ENCODE results near the gene MYL5.
"Not testable (repeated sequence)": the region's sequence is repeated elsewhere in the genome, so short reads cannot be mapped to it uniquely, and the experiment has no call there.

MYL5 gene

DNA sequence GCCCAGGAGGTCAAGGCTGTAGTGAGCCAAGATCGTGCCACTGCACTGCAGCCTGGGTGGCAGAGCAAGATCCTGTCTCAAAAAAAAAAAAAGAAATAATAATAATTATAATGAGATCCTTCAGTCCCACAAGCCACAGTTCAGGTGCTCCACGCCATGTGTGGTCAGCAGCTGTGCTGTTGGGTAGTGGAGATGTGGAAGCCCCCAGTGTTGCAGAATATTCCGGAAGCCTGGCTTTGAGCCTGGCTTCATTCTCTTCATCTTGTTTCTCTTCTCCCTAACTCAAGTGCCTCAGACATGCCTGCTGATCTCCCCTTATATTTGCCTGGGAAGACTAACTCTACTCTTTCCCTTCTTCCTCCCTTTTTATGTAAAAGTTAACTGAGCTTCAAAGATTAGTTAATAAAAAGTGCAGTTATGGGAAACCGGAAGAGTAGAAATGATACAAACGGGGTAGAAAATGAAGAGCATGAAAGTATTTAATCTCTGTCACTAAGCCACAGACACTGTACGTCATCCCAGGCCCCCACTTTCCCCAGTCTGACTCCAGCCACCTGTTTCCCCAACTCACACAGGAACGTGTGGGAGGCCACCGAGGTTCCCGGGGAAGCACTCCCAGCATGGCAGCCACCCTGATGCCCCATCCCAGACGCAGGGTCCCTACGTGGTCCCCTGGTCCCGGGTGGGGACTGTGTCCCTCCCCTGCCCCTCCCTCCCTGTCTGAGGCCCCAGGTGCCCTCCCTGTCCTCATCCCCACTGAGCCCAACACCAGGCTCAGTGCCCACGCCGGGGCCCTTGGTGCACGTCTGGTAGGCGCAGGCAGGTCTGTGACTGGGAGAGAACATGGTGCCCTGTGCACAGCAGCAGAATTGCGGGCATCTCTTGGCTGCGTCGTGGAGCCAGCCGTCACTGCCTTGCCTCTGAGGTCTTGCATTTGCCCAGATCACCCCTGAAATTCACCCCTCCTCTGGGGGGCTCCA is 55.3 kb downstream of the MYL5 start:
- Histone ChIP-seq H3K79me2 (ENCODE audit: insufficient read depth, low read length) (peaks cover 34% of the 10 kb centered on the region), H3K9ac (ENCODE audit: low read length) (no peak overlapping the region), H3K36me3 (ENCODE audit: low read length) (no peaks in the 10 kb centered on the region), H3K27ac (ENCODE audit: low read depth, low read length) (no peak overlapping the region), H3K4me2 (ENCODE audit: low read depth, low read length, poor library complexity, severe bottlenecking) (no peak overlapping the region), H4K20me1 (ENCODE audit: low read depth, low read length) (no peaks in the 10 kb centered on the region; the same call in 1 of the 2 replicates), H3K27me3 (ENCODE audit: low read length) (no peaks in the 10 kb centered on the region), H3F3A (ENCODE audit: insufficient read depth) (no peaks in the 10 kb centered on the region), H2AFZ (ENCODE audit: low read depth, low read length, severe bottlenecking) (no peak overlapping the region), H3K4me3 (ENCODE audit: insufficient read depth, low read length, poor library complexity, severe bottlenecking) (no peak overlapping the region), H3K9me3 (ENCODE audit: insufficient read depth, low read length) (no peaks in the 10 kb centered on the region), H3K9me2 (replicated peaks; ENCODE audit: insufficient read depth, low read length) (no peaks in the 10 kb centered on the region)
- TF ChIP-seq EZH2phosphoT487 (conservative IDR thresholded peaks at IDR 0.05; ENCODE audit: low read length) (no peak), CTCF (IDR thresholded peaks at IDR 0.05; ENCODE audit: insufficient read depth, low read length, poor library complexity, severe bottlenecking) (no peak)

- H4K20me1 ChIP-seq (ENCODE audit: low read depth, low read length) = no peaks in the 10 kb centered on the region; the same call in 1 of the 2 replicates
Observed at GRCh38 chr4:730511-730910, 56.2 kb downstream of the MYL5 start.

GRCh38 chr4:730946-731904 is 56.9 kb downstream of the MYL5 start:
- H3K9ac ChIP-seq (ENCODE audit: low read length); H2AFZ ChIP-seq (ENCODE audit: low read depth, low read length, severe bottlenecking); H3K9me2 ChIP-seq (replicated peaks; ENCODE audit: insufficient read depth, low read length); H3K27ac ChIP-seq (ENCODE audit: low read depth, low read length); H3F3A ChIP-seq (ENCODE audit: insufficient read depth); H4K20me1 ChIP-seq (ENCODE audit: low read depth, low read length); H3K9me3 ChIP-seq (ENCODE audit: insufficient read depth, low read length); H3K4me2 ChIP-seq (ENCODE audit: low read depth, low read length, poor library complexity, severe bottlenecking); H3K27me3 ChIP-seq (ENCODE audit: low read length); H3K4me3 ChIP-seq (ENCODE audit: insufficient read depth, low read length, poor library complexity, severe bottlenecking); H3K36me3 ChIP-seq (ENCODE audit: low read length): not testable (repeated sequence)
- H3K79me2 ChIP-seq (ENCODE audit: insufficient read depth, low read length) = peaks cover 21% of the 10 kb centered on the region

More at GRCh38 chr4:730511-730910, 56.2 kb downstream of the MYL5 start:
- Histone ChIP-seq H3K27ac (ENCODE audit: low read depth, low read length) (no peak overlapping the region), H3K27me3 (ENCODE audit: low read length) (no peaks in the 10 kb centered on the region), H3K4me2 (ENCODE audit: low read depth, low read length, poor library complexity, severe bottlenecking) (no peak overlapping the region), H3K9ac (ENCODE audit: low read length) (no peak overlapping the region), H3F3A (ENCODE audit: insufficient read depth) (no peaks in the 10 kb centered on the region), H3K9me2 (replicated peaks; ENCODE audit: insufficient read depth, low read length) (no peaks in the 10 kb centered on the region), H3K36me3 (ENCODE audit: low read length) (no peaks in the 10 kb centered on the region), H3K79me2 (ENCODE audit: insufficient read depth, low read length) (peaks cover 27% of the 10 kb centered on the region), H3K4me3 (ENCODE audit: insufficient read depth, low read length, poor library complexity, severe bottlenecking) (no peak overlapping the region), H3K9me3 (ENCODE audit: insufficient read depth, low read length) (no peaks in the 10 kb centered on the region), H2AFZ (ENCODE audit: low read depth, low read length, severe bottlenecking) (no peak overlapping the region)
- TF ChIP-seq EZH2phosphoT487 (conservative IDR thresholded peaks at IDR 0.05; ENCODE audit: low read length) (no peak), CTCF (IDR thresholded peaks at IDR 0.05; ENCODE audit: insufficient read depth, low read length, poor library complexity, severe bottlenecking) (no peak)
